ENCODE results near the gene FXYD6. TPM values are rescaled to one million over a fixed set of nuclear protein-coding genes. Genes with fewer than 3 reads are reported as not detected.

The FXYD6 gene
- total RNA-seq = 54.7 TPM

GRCh38 chr11:117876341-117877119, at the start of gene FXYD6:
Gene FXYD6, minus strand, starts transcription at chr11:117876658. Its CDS starts 33,882 bp downstream, at chr11:117842776.

GRCh38 chr11:117824571-117825537, 51.6 kb downstream of the FXYD6 start, which contains the start of gene FXYD2:
Gene FXYD2, minus strand, starts transcription at chr11:117824744. Its CDS starts 66 bp downstream, at chr11:117824678.

GRCh38 chr11:117796872-117797529, 79.5 kb downstream of the FXYD6 start, which contains the start of gene DSCAML1:
Gene DSCAML1, minus strand, starts transcription at chr11:117797216. Its CDS starts 137 bp downstream, at chr11:117797079.

Other genes with a start within 250 kb of the FXYD6 start
- 6.0 TPM for gene DSCAML1, start 79.4 kb downstream of the FXYD6 start, total RNA-seq
- 420 TPM for gene FXYD2, start 51.9 kb downstream of the FXYD6 start, total RNA-seq
- gene TMPRSS13, start 52.7 kb upstream of the FXYD6 start, total RNA-seq = 0.76 TPM
- gene IL10RA, start 109.7 kb upstream of the FXYD6 start, total RNA-seq = 12.3 TPM
- gene TMPRSS4, start 200.4 kb upstream of the FXYD6 start, total RNA-seq = 13.7 TPM
- not detected for gene SMIM35, start 210.3 kb upstream of the FXYD6 start, total RNA-seq

Data from metanephros (tissue), 1 donor.